HepG2 (cell line): ENCODE results near the gene LRRC27. TPM values are rescaled to one million over a fixed set of nuclear protein-coding genes. Genes with fewer than 3 reads are reported as not detected.

Source experiments
- ATAC-seq: fragments of 200-7000 bp; cut with Tn5 transposase; 3 replicates; pipeline ENCODE4 v1.9.1; 2020; ENCODE audit warnings: mild to moderate bottlenecking, moderate library complexity
- BruUV-seq: library from RNA; stranded (reverse); fragments of 400-500 nt; replicated peaks from 2 replicates; lab custom pipeline; 2021; lab: Mats Ljungman, UMichigan
- CTCF ChIA-PET: fragments of 300-600 bp; formaldehyde crosslinking; extraction: SDS; loops from one replicate; lab custom pipeline; 2021; ENCODE audit warnings: low total read pairs, inconsistent platforms, low intra/inter-chr PET ratio; lab: Yijun Ruan, JAX
- POLR2A ChIA-PET: fragments of 350-600 bp; sonication (Branson Sonifier 250); formaldehyde crosslinking; loops from one replicate; lab custom pipeline; 2020; ENCODE audit warnings: antibody characterized with exemption, inconsistent platforms; lab: Yijun Ruan, JAX
- DNase-seq: peaks from one replicate; pipeline ENCODE4 v3.0.0-alpha.2; 2015; ENCODE audit warnings: low spot score
- FAIRE-seq: peaks from 3 replicates; lab custom pipeline; 2011; peaks lifted over from hg19 to GRCh38; lab: Jason Lieb, UNC
- H2AFZ ChIP-seq: one replicate; pipeline ENCODE4 v1.6.1; 2011; ENCODE audit warnings: low read length, inconsistent platforms
- H3K27ac ChIP-seq: fragments of 300-600 bp; 3 replicates; pipeline ENCODE4 v1.8.0; 2011; ENCODE audit warnings: mixed run types, mild to moderate bottlenecking, mixed read lengths, low read length, inconsistent platforms; ENCODE audit not compliant: insufficient read depth; ENCODE audit errors: extremely low read length
- H3K27me3 ChIP-seq, 2 experiments: fragments of 200-600 bp in 1 of 2; 2 replicates in 1 of 2; 3 replicates in 1 of 2; pipeline versions ENCODE4 v1.6.0 to v1.8.0; 2011; ENCODE audit warnings: low read length in 2 of 2, mild to moderate bottlenecking in 2 of 2, moderate library complexity in 2 of 2, inconsistent platforms in 1 of 2; ENCODE audit not compliant: insufficient read depth in 2 of 2, control insufficient read depth in 1 of 2
- H3K36me3 ChIP-seq, 2 experiments: fragments of 200-600 bp in 1 of 2; replicated peaks in 1 of 2; 2 replicates in 1 of 2; 3 replicates in 1 of 2; pipeline versions ENCODE4 v1.5.1 to v1.8.0; 2011; ENCODE audit warnings: low read length in 2 of 2, inconsistent platforms in 1 of 2; ENCODE audit not compliant: insufficient read depth in 2 of 2, control insufficient read depth in 1 of 2
- H3K4me1 ChIP-seq: 2 replicates; pipeline ENCODE4 v1.5.1; 2012; ENCODE audit warnings: low read length, inconsistent platforms; ENCODE audit not compliant: insufficient read depth
- H3K4me2 ChIP-seq: 2 replicates; pipeline ENCODE4 v1.6.0; 2011; ENCODE audit warnings: low read depth, low read length, inconsistent platforms
- H3K4me3 ChIP-seq, 3 experiments: fragments of 200-600 bp in 1 of 3; sonication (generic), shearing (Covaris generic) in 1 of 3; replicated peaks in 1 of 3; 2 replicates each; pipeline ENCODE4 v1.5.1; 2011 to 2016; ENCODE audit warnings: low read length in 3 of 3, inconsistent platforms in 2 of 3, low read depth in 2 of 3, mild to moderate bottlenecking in 2 of 3, control low read depth in 1 of 3, mixed read lengths in 1 of 3; ENCODE audit not compliant: insufficient read depth in 1 of 3
- H3K79me2 ChIP-seq: one replicate; pipeline ENCODE4 v1.6.1; 2011; ENCODE audit warnings: low read length, inconsistent platforms; ENCODE audit not compliant: insufficient read depth
- H3K9ac ChIP-seq: 2 replicates; pipeline ENCODE4 v1.6.0; 2011; ENCODE audit warnings: mild to moderate bottlenecking, low read depth, low read length, inconsistent platforms; ENCODE audit not compliant: insufficient read depth
- H3K9me3 ChIP-seq: 2 replicates; pipeline ENCODE4 v1.5.1; 2012; ENCODE audit warnings: mild to moderate bottlenecking, low read length
- H4K20me1 ChIP-seq: 2 replicates; pipeline ENCODE4 v1.6.0; 2011; ENCODE audit warnings: inconsistent platforms, mild to moderate bottlenecking, low read length, moderate library complexity; ENCODE audit not compliant: insufficient read depth
- AGO2 ChIP-seq: fragments of 200-400 bp; formaldehyde crosslinking; optimal IDR thresholded peaks from 2 replicates; pipeline ENCODE3; 2017; ENCODE audit warnings: mild to moderate bottlenecking, low read depth, low read length, moderate library complexity
- HDAC6 ChIP-seq: fragments of 200-600 bp; sonication (generic); IDR thresholded peaks from 2 replicates; pipeline ENCODE4 v1.7.0; 2017; ENCODE audit warnings: mild to moderate bottlenecking, antibody characterized with exemption, low read length, low read depth
- HINFP ChIP-seq: sonication (generic); formaldehyde crosslinking; IDR thresholded peaks from 2 replicates; pipeline ENCODE4 v1.4.0; 2020; ENCODE audit warnings: low read depth, mild to moderate bottlenecking, missing genetic modification reagents
- LBX2 ChIP-seq: sonication (generic); formaldehyde crosslinking; IDR thresholded peaks from 2 replicates; pipeline ENCODE4 v1.5.0; 2020; ENCODE audit warnings: missing genetic modification reagents, mild to moderate bottlenecking, borderline replicate concordance
- MAFK ChIP-seq, 2 experiments: IDR thresholded peaks in 1 of 2; conservative IDR thresholded peaks in 1 of 2; 2 replicates each; pipeline ENCODE4 v1.6.1; 2011; ENCODE audit warnings: improper control_type of control experiment in 2 of 2, low read length in 2 of 2
- PRDM15 ChIP-seq: sonication (generic); formaldehyde crosslinking; IDR thresholded peaks from 2 replicates; pipeline ENCODE4 v1.4.0; 2020; ENCODE audit warnings: missing genetic modification reagents
- RBM22 ChIP-seq: fragments of 200-400 bp; formaldehyde crosslinking; optimal IDR thresholded peaks from 2 replicates; pipeline ENCODE3; 2017; ENCODE audit warnings: mild to moderate bottlenecking, low read length, moderate library complexity
- SKIL ChIP-seq: sonication (generic); formaldehyde crosslinking; IDR thresholded peaks from 2 replicates; pipeline ENCODE4 v1.8.0; 2022; ENCODE audit warnings: missing genetic modification reagents, mild to moderate bottlenecking, moderate library complexity, borderline replicate concordance
- ZBTB14 ChIP-seq: sonication (generic); formaldehyde crosslinking; IDR thresholded peaks from 2 replicates; pipeline ENCODE4 v1.4.0; 2020; ENCODE audit warnings: missing genetic modification reagents
- ZMYM2 ChIP-seq: sonication (generic); formaldehyde crosslinking; IDR thresholded peaks from 2 replicates; pipeline ENCODE4 v1.8.0; 2022; ENCODE audit warnings: mild to moderate bottlenecking, missing genetic modification reagents
- ZNF597 ChIP-seq: sonication (generic); formaldehyde crosslinking; IDR thresholded peaks from 2 replicates; pipeline ENCODE4 v1.5.0; 2020; ENCODE audit warnings: missing genetic modification reagents
- ZNF660 ChIP-seq: sonication (generic); formaldehyde crosslinking; IDR thresholded peaks from 2 replicates; pipeline ENCODE4 v1.5.1; 2020; ENCODE audit warnings: mild to moderate bottlenecking, low read depth, missing genetic modification reagents, borderline replicate concordance
- ZSCAN9 ChIP-seq: IDR thresholded peaks from 2 replicates; pipeline ENCODE4 v1.6.1; 2016; ENCODE audit warnings: borderline replicate concordance
- WGBS: methylation state at CpG from one replicate; pipeline ENCODE4 v1.1.6; 2017; ENCODE audit warnings: low lambda C conversion rate; 5-methylcytosine and 5-hydroxymethylcytosine counted together
- in situ Hi-C: cut with HindIII; loops from 2 replicates; pipeline ENCODE4 v1.10.0; 2017; ENCODE audit warnings: low pct_unique_long_range_greater_than_20kb; ENCODE audit not compliant: extremely low pct_ligation_motif_present
- intact Hi-C: fragments of 100-400 bp; cut with micrococcal nuclease; formaldehyde crosslinking; loops from one replicate; pipeline ENCODE4 v1.10.0; 2022; ENCODE audit not compliant: unreplicated experiment
- polyA plus RNA-seq, 8 experiments: library from polyadenylated mRNA; depleted of rRNA in 3 of 8; stranded (reverse) in 7 of 8; unstranded in 1 of 8; fragments of >200 nt; fragmentation: Illumina TruSeq in 4 of 8; extraction: Trizol in 4 of 8; gene quantifications; 2 replicates each; pipeline versions ENCODE4 v1.2.1 to v1.2.3, GENCODE V29; 2011 to 2016; ENCODE audit warnings: low read depth in 4 of 8, missing spikeins in 1 of 8, mixed read lengths in 1 of 8; ENCODE audit not compliant: insufficient read depth in 1 of 8
- total RNA-seq, 5 experiments: library from RNA; depleted of rRNA; stranded (reverse); fragments of >200 nt; fragmentation: Illumina TruSeq; extraction: Trizol; gene quantifications; 2 replicates each; pipeline ENCODE4 v1.2.3, GENCODE V29; 2016; ENCODE audit warnings: low read depth in 1 of 5

The LRRC27 gene
- total and polyA plus RNA-seq, 2 of the 13 experiments (the other 11 are each of a cell fraction or from before 2014, with no cell fraction given): 4.2 to 4.6 TPM

GRCh38 chr10:132400547-132401151, 68.7 kb downstream of the LRRC27 start:
- CTCF ChIA-PET: no interaction called here
- intact Hi-C loops: no loop called here
- no peak for TF ChIP-seq ZNF597 (CRISPR knock-in tag)
- TF ChIP-seq AGO2: peak; percentile 52
- no peak for TF ChIP-seq HINFP (CRISPR knock-in tag)
- TF ChIP-seq HDAC6: no peak
- no peak for TF ChIP-seq RBM22
- TF ChIP-seq PRDM15: peak; percentile 86
- TF ChIP-seq ZMYM2: no peak
- TF ChIP-seq LBX2 (CRISPR knock-in tag): no peak
- TF ChIP-seq ZSCAN9 (CRISPR knock-in tag): no peak
- TF ChIP-seq ZBTB14 (CRISPR knock-in tag): no peak
- TF ChIP-seq SKIL: no peak
- no peak for TF ChIP-seq MAFK (conservative IDR thresholded peaks at IDR 0.05 in 1 of 2, IDR thresholded peaks at IDR 0.05 in 1 of 2; ENCODE audit: low read length in 2 of 2)
- TF ChIP-seq ZNF660 (CRISPR knock-in tag): no peak

More at GRCh38 chr10:132400547-132401151, 68.7 kb downstream of the LRRC27 start:
- FAIRE-seq (no peak), ATAC-seq (no peak), DNase-seq (no peak)
- in situ Hi-C loops: no loop called here
- POLR2A ChIA-PET: no interaction called here
- H3K4me2 ChIP-seq: no peak overlapping the region
- H3K4me3 ChIP-seq: no peak overlapping the region
- H3K4me1 ChIP-seq: peaks cover 12% of the 10 kb centered on the region
- H2AFZ ChIP-seq: no peak overlapping the region
- 84% methylated on average over 5 of the region's 17 CpGs for WGBS
- no peaks in the 10 kb centered on the region; a peak in 1 of 5 replicates for H3K36me3 ChIP-seq
- H3K27ac ChIP-seq: no peak overlapping the region
- H3K9ac ChIP-seq: no peak overlapping the region
- H3K27me3 ChIP-seq: no peaks in the 10 kb centered on the region; a peak in 1 of 5 replicates
- H4K20me1 ChIP-seq: no peaks in the 10 kb centered on the region
- no peaks in the 10 kb centered on the region for H3K9me3 ChIP-seq
- H3K79me2 ChIP-seq: no peaks in the 10 kb centered on the region
- no TSS peak for BruUV-seq
